HG03565 (cell line): ENCODE data around the gene MRPL38.

ENCODE experiments used
- ATAC-seq: cut with Tn5 transposase; IDR thresholded peaks from one replicate; pipeline ENCODE4 v1.9.1; 2021; ENCODE audit warnings: mild to moderate bottlenecking, moderate library complexity; ENCODE audit not compliant: unreplicated experiment

MRPL38 gene

DNA sequence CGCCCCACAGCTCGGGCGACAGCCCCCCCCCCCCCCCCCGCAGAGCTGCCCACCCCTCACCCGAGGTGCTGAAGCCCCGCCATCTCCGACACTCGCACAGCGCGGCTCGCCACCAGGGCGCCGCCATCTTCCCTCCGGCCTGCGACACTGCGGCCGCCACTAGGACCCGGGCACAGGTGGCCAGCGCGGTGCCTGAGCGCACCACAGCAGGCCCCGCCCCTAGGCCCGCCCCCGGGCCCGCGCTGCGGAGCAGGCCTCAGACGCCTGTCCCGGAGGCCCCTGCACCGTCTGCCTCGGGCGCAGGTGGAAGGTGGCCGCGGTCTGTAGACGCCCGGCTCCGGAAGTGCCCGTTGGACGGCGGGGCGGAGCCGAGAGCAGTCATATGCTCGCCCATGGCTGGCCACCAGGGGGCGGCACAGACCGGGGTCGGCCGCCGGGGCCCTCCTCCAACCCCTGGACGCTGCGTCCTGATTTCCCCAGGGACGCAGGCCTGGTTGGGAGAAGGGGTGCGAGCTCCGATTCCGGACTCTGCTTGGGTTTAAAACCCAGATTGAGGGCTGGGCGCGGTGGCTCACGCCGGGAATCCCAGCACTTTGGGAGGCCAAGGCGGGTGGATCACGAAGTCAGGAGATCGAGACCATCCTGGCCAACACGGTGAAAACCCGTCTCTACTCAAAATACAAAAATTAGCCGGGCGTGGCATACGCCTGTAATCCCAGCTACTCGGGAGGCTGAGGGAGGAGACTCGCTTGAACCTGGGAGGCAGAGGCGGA, at the start of gene MRPL38:
Gene MRPL38, minus strand, starts transcription at position 136 of the 773 bp plus-strand sequence. Its CDS starts 9 bp downstream, at position 127.
- peak; percentile 90 for ATAC-seq

DNA sequence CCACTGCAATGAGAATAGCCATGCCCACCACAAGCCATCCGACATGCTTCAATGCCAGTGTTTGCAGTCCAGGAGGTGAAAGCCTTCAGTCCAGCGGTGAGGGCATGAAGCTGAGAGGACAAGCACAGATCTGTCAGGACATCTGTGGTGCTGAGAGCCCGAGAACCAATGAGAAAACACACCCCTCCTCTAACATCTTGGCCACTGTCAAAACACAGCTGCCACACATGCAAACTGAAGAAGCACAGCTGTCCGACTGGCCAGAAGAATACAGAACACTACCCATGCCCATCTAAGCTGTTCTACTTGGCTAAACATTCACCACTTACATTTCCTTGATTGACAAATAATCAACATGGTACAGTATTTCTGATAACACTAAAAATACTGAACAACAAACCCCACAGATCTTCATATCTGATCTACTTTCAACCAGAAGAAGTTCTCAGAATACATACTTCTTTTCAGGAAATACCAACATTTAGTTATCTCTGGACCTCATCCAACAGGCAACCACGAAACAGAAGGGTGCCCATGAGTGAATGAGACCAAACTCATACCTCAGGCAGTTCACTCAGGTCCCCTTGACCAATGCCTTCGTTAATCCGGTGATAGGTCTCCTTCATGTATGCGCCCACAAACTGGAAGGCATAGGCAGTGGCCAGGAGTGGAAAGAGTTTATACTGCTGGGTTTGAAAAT, 46.3 kb upstream of the MRPL38 start:
- no peak for ATAC-seq

GRCh38 chr17:75950421-75950820, 45.7 kb upstream of the MRPL38 start:
- ATAC-seq: no peak

- no peak for ATAC-seq
Measured at GRCh38 chr17:75945211-75945610, 40.5 kb upstream of the MRPL38 start.

DNA sequence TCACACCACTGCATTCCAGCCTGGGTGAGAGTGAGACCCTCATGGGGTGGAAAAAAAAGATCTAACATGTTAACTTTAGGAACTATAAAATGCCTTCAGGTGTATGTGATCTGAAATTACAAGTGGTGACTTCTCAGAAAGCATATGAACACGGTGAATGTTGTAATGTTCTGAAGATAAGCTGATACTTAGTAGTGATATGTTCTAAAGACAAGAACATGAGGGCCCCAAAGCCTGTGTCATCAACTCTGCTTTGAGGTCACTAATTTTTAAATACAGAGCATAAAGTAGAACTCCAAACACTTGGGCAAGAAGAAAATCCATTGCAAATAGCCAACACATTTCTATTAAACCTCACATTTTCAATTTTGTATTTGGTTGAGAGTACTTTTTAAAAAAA, 38.8 kb upstream of the MRPL38 start:
- ATAC-seq: no peak

- ATAC-seq: no peak
Measured at GRCh38 chr17:75942473-75942872, 37.8 kb upstream of the MRPL38 start.

DNA sequence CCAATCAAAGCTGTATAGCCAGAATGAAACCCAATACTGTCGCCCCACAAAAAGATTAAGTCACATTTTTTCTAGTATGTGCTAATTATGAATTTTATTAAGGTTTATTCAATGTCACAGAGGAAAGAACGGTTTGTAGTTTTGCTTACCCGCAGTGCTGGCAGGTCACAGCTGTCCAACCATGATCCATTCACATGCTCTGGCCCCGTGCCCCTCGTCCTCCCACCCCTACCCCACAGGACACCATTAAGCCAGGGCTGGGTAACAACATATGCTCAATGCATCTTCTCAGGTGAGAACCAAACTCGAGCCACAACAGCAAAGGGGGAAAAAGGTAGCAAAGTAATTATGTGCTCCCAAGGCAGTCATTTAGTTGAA, 36.7 kb upstream of the MRPL38 start:
- no peak for ATAC-seq

DNA sequence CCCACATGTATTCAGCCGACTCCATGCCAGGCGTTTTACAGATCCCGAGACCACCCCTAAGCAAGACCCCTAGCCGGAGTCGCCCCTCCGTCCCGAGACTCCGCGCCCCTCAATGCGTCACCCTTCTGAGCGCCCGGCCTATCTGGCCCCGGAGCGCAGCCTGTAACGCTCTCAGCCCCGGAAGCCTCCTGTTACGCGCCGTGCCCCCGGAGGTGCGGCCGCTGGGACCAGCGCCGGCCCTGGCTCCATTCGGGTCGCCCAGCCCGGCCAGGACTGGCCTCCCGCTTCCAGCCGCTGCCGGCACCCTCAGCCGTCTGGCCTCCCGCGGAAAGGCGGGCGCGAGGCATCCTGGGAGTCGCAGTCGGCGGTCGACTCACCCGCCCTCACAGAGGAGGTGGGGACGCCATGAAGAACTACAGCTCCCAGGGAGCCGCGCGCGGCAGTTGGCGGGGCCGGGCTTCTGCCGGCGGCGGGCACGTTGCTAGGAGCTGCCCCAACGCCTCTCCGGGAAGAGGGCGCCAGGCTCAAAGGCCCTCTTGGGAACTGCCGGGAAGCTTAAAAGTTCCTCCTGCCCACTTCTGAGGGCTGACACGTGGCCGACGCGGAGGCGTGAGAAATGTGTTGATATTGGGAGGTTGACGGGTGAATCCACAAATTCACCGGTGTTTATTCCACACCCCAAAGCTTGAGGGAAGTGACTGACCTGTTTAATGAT, 36.2 kb upstream of the MRPL38 start, which contains the start of gene FBF1:
Gene FBF1, minus strand, starts transcription at position 316 of the 715 bp plus-strand sequence. CDS start 2,893 bp downstream, outside the sequence.
- ATAC-seq: peak; percentile 86

GRCh38 chr17:75937652-75938051, 33.0 kb upstream of the MRPL38 start:
- ATAC-seq: no peak

DNA sequence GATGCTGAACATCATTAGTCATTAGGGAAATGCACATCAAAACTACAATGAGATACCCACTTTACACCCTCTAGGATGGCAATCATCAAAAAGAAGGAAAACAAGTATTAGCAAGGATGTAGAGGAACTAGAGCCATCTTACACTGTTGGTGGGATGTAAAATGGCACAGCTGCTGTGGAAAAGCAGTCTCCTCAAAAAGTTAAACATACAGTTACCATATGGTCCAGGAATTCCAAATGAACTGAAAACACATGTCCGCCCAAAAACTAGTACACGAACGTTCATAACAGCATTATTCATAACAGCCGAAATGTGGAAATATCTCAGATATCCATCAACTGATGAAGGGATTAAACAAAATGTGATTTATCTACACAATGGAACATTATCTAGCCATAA, 29.1 kb upstream of the MRPL38 start:
- ATAC-seq: no peak

DNA sequence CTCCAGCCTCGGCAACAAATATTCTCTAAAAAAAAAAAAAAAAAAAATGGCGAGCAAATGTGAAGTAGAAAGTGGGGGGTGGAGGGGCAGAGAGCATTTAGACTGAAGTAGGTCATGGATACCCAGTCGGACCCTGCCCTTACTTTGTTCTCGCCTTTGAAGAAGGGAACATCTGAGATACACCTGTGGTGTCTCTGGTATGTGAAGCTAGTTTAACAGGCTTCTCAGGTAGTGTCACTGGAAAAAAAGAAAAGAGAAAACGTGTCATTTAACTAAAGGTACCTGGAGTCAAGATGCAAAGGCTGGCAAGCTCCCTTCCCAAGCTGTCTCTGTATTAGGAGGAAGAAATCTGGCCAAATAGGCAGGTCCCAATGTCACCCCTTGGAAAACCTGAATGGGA, 28.2 kb upstream of the MRPL38 start:
- no peak for ATAC-seq

DNA sequence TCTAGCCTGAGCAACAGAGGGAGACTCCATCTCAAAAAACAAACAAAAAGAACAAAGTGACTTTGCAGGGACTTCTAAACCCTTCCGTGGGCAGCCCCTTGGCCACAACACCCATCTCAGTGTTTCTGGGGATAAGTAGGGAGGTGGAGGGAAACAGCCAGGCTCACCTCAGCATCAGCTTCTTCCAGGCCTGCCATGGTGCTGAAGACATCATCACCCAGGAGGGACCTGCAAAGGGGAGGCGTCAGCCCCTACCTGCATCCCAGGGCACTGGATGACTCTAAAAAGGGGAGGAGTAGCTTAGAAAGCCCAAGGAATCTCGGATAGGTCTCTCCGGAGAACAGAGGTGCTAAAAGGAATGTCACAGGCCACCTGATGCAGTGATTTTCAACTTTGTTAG, 26.4 kb upstream of the MRPL38 start:
- ATAC-seq: no peak

- no peak for ATAC-seq
Measured at GRCh38 chr17:75927286-75927922, 22.7 kb upstream of the MRPL38 start.

DNA sequence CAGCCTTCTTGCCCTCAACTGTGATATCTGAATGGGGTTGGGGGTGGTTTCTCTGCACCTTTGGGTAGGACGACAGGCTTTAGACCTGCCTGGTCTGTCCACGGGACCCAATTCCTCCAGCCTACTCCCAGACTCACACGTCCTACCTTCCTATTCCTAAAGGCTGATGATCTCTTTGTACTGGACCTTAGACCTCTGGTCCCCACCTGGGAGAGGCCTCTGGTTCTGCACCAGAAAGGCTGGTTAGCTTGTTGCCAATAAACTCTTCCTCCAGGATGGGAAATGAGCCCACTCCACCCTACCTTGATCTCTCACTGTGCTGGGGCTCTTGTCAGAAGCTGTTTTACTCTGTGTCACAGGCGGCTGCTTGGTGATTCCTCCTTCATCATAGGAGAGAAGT, 21.8 kb upstream of the MRPL38 start:
- ATAC-seq: no peak

DNA sequence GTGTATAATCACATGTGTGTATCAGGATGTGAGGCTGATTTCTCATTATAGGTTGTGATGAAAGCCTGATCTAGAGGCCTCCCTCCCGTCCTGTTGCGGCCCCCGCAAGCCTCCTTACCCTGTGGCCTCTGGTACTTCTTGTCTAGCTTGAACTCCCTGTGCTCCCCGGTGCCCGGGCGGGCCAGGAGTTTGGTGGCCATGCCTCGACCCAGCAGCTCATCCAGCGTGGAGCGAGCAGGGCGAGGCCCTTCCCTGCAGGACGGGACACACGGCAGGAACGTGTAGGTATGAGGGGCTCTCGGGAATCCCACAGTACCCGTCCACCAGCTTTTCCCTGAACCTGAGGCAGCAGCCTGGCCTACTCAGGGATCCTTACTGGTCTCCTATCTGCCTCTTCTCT, 21.2 kb upstream of the MRPL38 start:
- ATAC-seq: no peak

GRCh38 chr17:75925103-75925502, 20.4 kb upstream of the MRPL38 start:
- no peak for ATAC-seq

- no peak for ATAC-seq
Measured at GRCh38 chr17:75922963-75923874, 18.5 kb upstream of the MRPL38 start.

GRCh38 chr17:75922173-75922961, 17.7 kb upstream of the MRPL38 start:
- no peak for ATAC-seq

GRCh38 chr17:75921596-75921995, 16.9 kb upstream of the MRPL38 start:
- ATAC-seq: no peak
